ENCODE results near the gene BRPF1.

The BRPF1 gene

GRCh38 chr3:9792405-9793160 lies 61.0 kb downstream of the BRPF1 start, which contains the start of the genes ARPC4 and TADA3:
TSS of gene ARPC4 (plus strand) at chr3:9793082. CDS start at chr3:9793122, 40 bp downstream.
TSS of gene TADA3 (minus strand) at chr3:9792473. CDS start at chr3:9791466, 1,007 bp downstream.
- peak; percentile 91 for DNase-seq

- no peak for DNase-seq
These were observed 61.7 kb downstream of the BRPF1 start for GRCh38 chr3:9793161-9793781.

GRCh38 chr3:9794400-9794799 lies 62.9 kb downstream of the BRPF1 start:
- no peak for DNase-seq

GRCh38 chr3:9795207-9795606 lies 63.7 kb downstream of the BRPF1 start:
- no peak for DNase-seq

- DNase-seq, result no peak
These were observed 65.8 kb downstream of the BRPF1 start for GRCh38 chr3:9797196-9797945.

Measured in stimulated activated CD4-positive, alpha-beta T cell treated with anti-CD3 and anti-CD28 coated beads, Interleukin-4, amount 100 ng/mL, for 1 hour (primary cell).